Type B pancreatic cell (in vitro differentiated cells): Measurements from ENCODE around the gene RAD51B. TPM values are rescaled to one million over a fixed set of nuclear protein-coding genes. Genes with fewer than 3 reads are reported as not detected.

Experiments
- DNase-seq: peaks from one replicate; pipeline ENCODE4 v3.0.0; 2021; ENCODE audit warnings: mixed read lengths; ENCODE audit not compliant: unreplicated experiment; ENCODE audit errors: extremely low spot score
- H3K27ac Mint-ChIP-seq: 2 replicates; pipeline ENCODE4 v1.8.0; 2021; ENCODE audit warnings: mild to moderate bottlenecking, mixed read lengths
- H3K27me3 Mint-ChIP-seq: 2 replicates; pipeline ENCODE4 v1.8.0; 2021; ENCODE audit warnings: mixed read lengths
- H3K36me3 Mint-ChIP-seq: 2 replicates; pipeline ENCODE4 v1.8.0; 2021; ENCODE audit warnings: mixed read lengths
- H3K4me1 Mint-ChIP-seq: one replicate; pipeline ENCODE4 v1.8.0; 2021; ENCODE audit warnings: mixed read lengths; ENCODE audit not compliant: unreplicated experiment
- H3K4me3 Mint-ChIP-seq: 2 replicates; pipeline ENCODE4 v1.8.0; 2021; ENCODE audit warnings: mild to moderate bottlenecking, mixed read lengths
- H3K9me3 Mint-ChIP-seq: 2 replicates; pipeline ENCODE4 v1.8.0; 2021; ENCODE audit warnings: mixed read lengths
- total RNA-seq: library from RNA; stranded (reverse); gene quantifications from 2 replicates; pipeline ENCODE4 v1.2.1, GENCODE V29; 2021; ENCODE audit warnings: low replicate concordance
- TF ChIP-seq, protein P1 (sequence below): fragments of 200-600 bp; sonication (generic); conservative IDR thresholded peaks from 2 replicates; pipeline ENCODE4 v1.5.0; 2021; ENCODE audit warnings: antibody characterized with exemption, mild to moderate bottlenecking

The RAD51B gene
- total RNA-seq, 1 donor from 2014 or later, result 27.3 TPM

GRCh38 chr14:67837011-67837624, 17.5 kb downstream of the RAD51B start:
- H3K27me3 Mint-ChIP-seq, result no peaks in the 10 kb centered on the region
- no peak overlapping the region for H3K27ac Mint-ChIP-seq
- no peak overlapping the region for H3K4me3 Mint-ChIP-seq
- H3K9me3 Mint-ChIP-seq, result no peaks in the 10 kb centered on the region
- DNase-seq, result no peak
- H3K36me3 Mint-ChIP-seq, result peaks cover 17% of the 10 kb centered on the region
- no peaks in the 10 kb centered on the region for H3K4me1 Mint-ChIP-seq
- TF ChIP-seq, protein P1, sequence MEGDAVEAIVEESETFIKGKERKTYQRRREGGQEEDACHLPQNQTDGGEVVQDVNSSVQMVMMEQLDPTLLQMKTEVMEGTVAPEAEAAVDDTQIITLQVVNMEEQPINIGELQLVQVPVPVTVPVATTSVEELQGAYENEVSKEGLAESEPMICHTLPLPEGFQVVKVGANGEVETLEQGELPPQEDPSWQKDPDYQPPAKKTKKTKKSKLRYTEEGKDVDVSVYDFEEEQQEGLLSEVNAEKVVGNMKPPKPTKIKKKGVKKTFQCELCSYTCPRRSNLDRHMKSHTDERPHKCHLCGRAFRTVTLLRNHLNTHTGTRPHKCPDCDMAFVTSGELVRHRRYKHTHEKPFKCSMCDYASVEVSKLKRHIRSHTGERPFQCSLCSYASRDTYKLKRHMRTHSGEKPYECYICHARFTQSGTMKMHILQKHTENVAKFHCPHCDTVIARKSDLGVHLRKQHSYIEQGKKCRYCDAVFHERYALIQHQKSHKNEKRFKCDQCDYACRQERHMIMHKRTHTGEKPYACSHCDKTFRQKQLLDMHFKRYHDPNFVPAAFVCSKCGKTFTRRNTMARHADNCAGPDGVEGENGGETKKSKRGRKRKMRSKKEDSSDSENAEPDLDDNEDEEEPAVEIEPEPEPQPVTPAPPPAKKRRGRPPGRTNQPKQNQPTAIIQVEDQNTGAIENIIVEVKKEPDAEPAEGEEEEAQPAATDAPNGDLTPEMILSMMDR, result peak; percentile 83

- H3K36me3 Mint-ChIP-seq, result peaks cover 45% of the 10 kb centered on the region
- peaks cover 14% of the 10 kb centered on the region for H3K9me3 Mint-ChIP-seq
Measured at GRCh38 chr14:67846029-67846610, 26.5 kb downstream of the RAD51B start.

DNA sequence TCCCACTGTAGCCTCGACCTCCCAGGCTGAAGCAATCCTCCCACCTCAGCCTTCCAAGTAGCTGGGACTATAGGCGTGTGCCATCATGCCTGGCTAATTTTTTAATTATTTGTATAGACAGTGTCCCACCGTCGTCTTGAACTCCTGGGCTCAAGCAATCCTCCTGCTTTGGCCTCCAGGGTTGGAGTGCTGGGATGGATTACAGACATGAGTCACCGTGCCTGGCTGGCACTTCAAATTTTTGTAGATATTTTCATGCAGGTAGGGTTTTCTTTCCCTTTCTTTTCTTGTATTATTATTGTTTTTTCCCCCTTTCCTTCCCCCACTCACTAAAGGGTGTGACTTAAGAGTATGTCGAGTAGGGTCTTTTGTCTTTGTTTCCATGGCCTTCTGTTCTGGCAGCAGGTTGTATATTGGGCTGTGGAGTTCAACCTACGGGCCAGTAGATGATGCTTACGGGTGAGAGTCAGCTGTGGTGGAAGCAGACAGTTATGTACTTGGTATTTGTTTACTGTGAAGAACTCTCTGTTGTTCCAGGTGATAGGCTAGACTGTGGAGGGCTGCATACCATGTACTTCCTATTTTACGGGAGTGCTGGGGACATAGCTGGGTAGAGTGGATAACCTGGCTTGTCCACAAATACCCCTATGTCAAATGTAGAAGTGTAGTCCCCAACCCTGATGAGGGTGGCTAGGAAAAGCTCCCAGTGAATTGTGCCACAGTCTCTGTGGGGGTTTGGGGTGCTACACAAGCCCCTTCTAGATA, 30.7 kb downstream of the RAD51B start:
- Mint-ChIP-seq H3K4me3 (no peak overlapping the region), H3K27me3 (no peaks in the 10 kb centered on the region), H3K27ac (no peak overlapping the region), H3K9me3 (peaks cover 17% of the 10 kb centered on the region), H3K36me3 (peaks cover 30% of the 10 kb centered on the region), H3K4me1 (peaks cover 6% of the 10 kb centered on the region)
- TF ChIP-seq, protein P1, result no peak
- DNase-seq, result no peak

More at GRCh38 chr14:67846029-67846610, 26.5 kb downstream of the RAD51B start:
- TF ChIP-seq, protein P1, result no peak
- no peaks in the 10 kb centered on the region for H3K27me3 Mint-ChIP-seq
- no peak overlapping the region for H3K4me3 Mint-ChIP-seq
- H3K27ac Mint-ChIP-seq, result no peak overlapping the region
- no peak for DNase-seq
- no peaks in the 10 kb centered on the region for H3K4me1 Mint-ChIP-seq

DNA sequence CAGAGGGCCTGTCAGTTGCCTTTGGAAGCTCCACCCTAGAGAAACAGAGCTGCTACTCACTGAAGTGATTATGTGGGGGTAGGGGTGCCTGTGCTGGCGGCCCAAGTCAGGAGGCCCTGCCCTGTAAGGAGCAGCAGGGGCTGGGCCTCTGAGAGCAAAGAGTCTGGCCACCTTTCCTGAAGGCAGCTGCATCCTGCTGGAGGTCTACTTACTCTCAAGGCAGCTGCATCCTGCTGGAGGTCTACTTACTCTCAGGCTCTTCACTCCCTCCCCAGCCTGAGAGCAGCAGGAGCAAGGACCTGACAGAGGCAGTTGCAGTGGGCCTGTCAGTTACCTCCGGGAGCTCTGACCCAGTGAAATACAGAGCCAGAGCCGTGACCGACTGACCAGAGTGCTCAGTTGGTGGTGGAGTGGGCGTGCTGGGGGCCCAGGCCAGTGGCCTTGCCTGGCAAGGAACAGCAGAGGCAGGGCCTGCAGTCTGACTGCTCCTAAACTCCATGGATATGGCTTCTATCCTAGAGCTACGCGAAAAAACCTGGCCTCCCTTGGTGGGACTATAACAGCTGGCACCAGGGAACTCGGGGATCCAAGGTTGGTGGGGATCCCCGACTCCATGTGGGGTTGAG, 32.3 kb downstream of the RAD51B start:
- no peaks in the 10 kb centered on the region for H3K27me3 Mint-ChIP-seq
- H3K36me3 Mint-ChIP-seq, result peaks cover 25% of the 10 kb centered on the region
- TF ChIP-seq, protein P1, result no peak
- no peak overlapping the region for H3K4me3 Mint-ChIP-seq
- H3K4me1 Mint-ChIP-seq, result peaks cover 18% of the 10 kb centered on the region
- H3K9me3 Mint-ChIP-seq, result peaks cover 17% of the 10 kb centered on the region
- H3K27ac Mint-ChIP-seq, result no peak overlapping the region
- DNase-seq, result no peak

GRCh38 chr14:67852926-67853604, 33.5 kb downstream of the RAD51B start:
- H3K9me3 Mint-ChIP-seq, result peaks cover 13% of the 10 kb centered on the region
- peaks cover 16% of the 10 kb centered on the region for H3K36me3 Mint-ChIP-seq
- TF ChIP-seq, protein P1, result no peak
- no peak for DNase-seq
- H3K4me3 Mint-ChIP-seq, result no peak overlapping the region
- H3K27ac Mint-ChIP-seq, result peak overlapping the region; percentile 52
- H3K27me3 Mint-ChIP-seq, result no peaks in the 10 kb centered on the region
- H3K4me1 Mint-ChIP-seq, result peaks cover 19% of the 10 kb centered on the region
